ENCODE data around the gene JAGN1. TPM values are rescaled to one million over a fixed set of nuclear protein-coding genes. Genes with fewer than 3 reads are reported as not detected.
"Not testable (repeated sequence)": the region's sequence is repeated elsewhere in the genome, so short reads cannot be mapped to it uniquely, and the experiment has no call there.

JAGN1 gene
- total and polyA plus RNA-seq, 5 donors from 2014 or later, result 17.7 to 70.8 (median 54.0) TPM

- peak overlapping the region in 3 of 4 donors; percentile 1 to 61 (median 48) for H3K4me3 Mint-ChIP-seq
- H3K27ac ChIP-seq (ENCODE audit: insufficient read depth, low read length, poor library complexity, severe bottlenecking), result peak overlapping the region; percentile 35
Measured at GRCh38 chr3:9893739-9894138, 3.3 kb downstream of the JAGN1 start.

GRCh38 chr3:9895715-9896114 is 5.3 kb downstream of the JAGN1 start:
- peaks cover 16% of the 10 kb centered on the region for H3K4me1 ChIP-seq (ENCODE audit: control insufficient read depth, insufficient read depth, low read length, poor library complexity, severe bottlenecking)
- not testable (repeated sequence) for H3K4me3 ChIP-seq (ENCODE audit: low read depth, low read length); H3K27ac ChIP-seq (ENCODE audit: insufficient read depth, low read length, poor library complexity, severe bottlenecking); H3K9me3 Mint-ChIP-seq; H3K27me3 Mint-ChIP-seq; H3K4me3 Mint-ChIP-seq; ATAC-seq (ENCODE audit: low read depth in 2 of 2); H3K9me3 ChIP-seq (ENCODE audit: control insufficient read depth in 2 of 2, low read length in 2 of 2); DNase-seq; H3K27me3 ChIP-seq (ENCODE audit: control insufficient read depth, insufficient read depth, low read length)
- Mint-ChIP-seq H3K27ac (peak overlapping the region; percentile 9 to 92 (median 16)), H3K36me3 (peaks cover 29% of the 10 kb centered on the region), H3K4me1 (peaks cover 25 to 65% (median 46%) of the 10 kb centered on the region in 4 donors)
- H3K36me3 ChIP-seq (ENCODE audit: control insufficient read depth, insufficient read depth, low read length), result peaks cover 14% of the 10 kb centered on the region

More at GRCh38 chr3:9893739-9894138, 3.3 kb downstream of the JAGN1 start:
- no peaks in the 10 kb centered on the region for H3K27me3 Mint-ChIP-seq
- ATAC-seq (ENCODE audit: low read depth in 2 of 2) (no peak), DNase-seq (no peak)
- H3K27ac Mint-ChIP-seq, result peak overlapping the region in 1 of 3 donors; percentile 84
- Histone ChIP-seq H3K4me1 (ENCODE audit: control insufficient read depth, insufficient read depth, low read length, poor library complexity, severe bottlenecking) (peaks cover 25% of the 10 kb centered on the region), H3K9me3 (ENCODE audit: control insufficient read depth in 2 of 2, low read length in 2 of 2) (no peaks in the 10 kb centered on the region), H3K4me3 (ENCODE audit: low read depth, low read length) (no peak overlapping the region), H3K36me3 (ENCODE audit: control insufficient read depth, insufficient read depth, low read length) (peaks cover 14% of the 10 kb centered on the region), H3K27me3 (ENCODE audit: control insufficient read depth, insufficient read depth, low read length) (no peaks in the 10 kb centered on the region)
- peaks cover 25 to 70% (median 50%) of the 10 kb centered on the region in 4 donors for H3K4me1 Mint-ChIP-seq
- H3K36me3 Mint-ChIP-seq, result peaks cover 29% of the 10 kb centered on the region
- peaks cover 0 to 2% (median 0%) of the 10 kb centered on the region in 7 donors for H3K9me3 Mint-ChIP-seq

- Histone ChIP-seq H3K36me3 (ENCODE audit: control insufficient read depth, insufficient read depth, low read length) (peaks cover 14% of the 10 kb centered on the region), H3K4me1 (ENCODE audit: control insufficient read depth, insufficient read depth, low read length, poor library complexity, severe bottlenecking) (peaks cover 11% of the 10 kb centered on the region)
- H3K4me3 Mint-ChIP-seq, result peak overlapping the region in 1 of 4 donors; percentile 22
- H3K9me3 Mint-ChIP-seq; ATAC-seq (ENCODE audit: low read depth in 2 of 2); H3K9me3 ChIP-seq (ENCODE audit: control insufficient read depth in 2 of 2, low read length in 2 of 2); DNase-seq; H3K27ac ChIP-seq (ENCODE audit: insufficient read depth, low read length, poor library complexity, severe bottlenecking); H3K4me3 ChIP-seq (ENCODE audit: low read depth, low read length); H3K27me3 ChIP-seq (ENCODE audit: control insufficient read depth, insufficient read depth, low read length); H3K27me3 Mint-ChIP-seq: not testable (repeated sequence)
- H3K4me1 Mint-ChIP-seq, result peaks cover 29 to 65% (median 44%) of the 10 kb centered on the region in 4 donors
- H3K27ac Mint-ChIP-seq, result peak overlapping the region; percentile 9 to 81 (median 74)
- H3K36me3 Mint-ChIP-seq, result peaks cover 29% of the 10 kb centered on the region
Measured at GRCh38 chr3:9896755-9897407, 6.5 kb downstream of the JAGN1 start.

GRCh38 chr3:9897408-9898372 is 7.3 kb downstream of the JAGN1 start:
- no peak overlapping the region for H3K4me3 Mint-ChIP-seq
- Histone ChIP-seq H3K36me3 (ENCODE audit: control insufficient read depth, insufficient read depth, low read length) (peaks cover 10% of the 10 kb centered on the region), H3K4me1 (ENCODE audit: control insufficient read depth, insufficient read depth, low read length, poor library complexity, severe bottlenecking) (peaks cover 17% of the 10 kb centered on the region), H3K27me3 (ENCODE audit: control insufficient read depth, insufficient read depth, low read length) (no peaks in the 10 kb centered on the region), H3K4me3 (ENCODE audit: low read depth, low read length) (no peak overlapping the region), H3K27ac (ENCODE audit: insufficient read depth, low read length, poor library complexity, severe bottlenecking) (no peak overlapping the region), H3K9me3 (ENCODE audit: control insufficient read depth in 2 of 2, low read length in 2 of 2) (no peaks in the 10 kb centered on the region)
- H3K9me3 Mint-ChIP-seq, result peaks cover 0 to 2% (median 0%) of the 10 kb centered on the region in 7 donors
- peaks cover 24% of the 10 kb centered on the region for H3K36me3 Mint-ChIP-seq
- DNase-seq (no peak), ATAC-seq (ENCODE audit: low read depth in 2 of 2) (no peak)
- H3K4me1 Mint-ChIP-seq, result peaks cover 28 to 66% (median 45%) of the 10 kb centered on the region in 4 donors
- no peaks in the 10 kb centered on the region for H3K27me3 Mint-ChIP-seq
- H3K27ac Mint-ChIP-seq, result peak overlapping the region in 2 of 3 donors; percentile 9 to 74

GRCh38 chr3:9898467-9899241 is 8.2 kb downstream of the JAGN1 start:
- ATAC-seq (ENCODE audit: low read depth in 2 of 2) (no peak), DNase-seq (no peak)
- no peak overlapping the region for H3K4me3 ChIP-seq (ENCODE audit: low read depth, low read length)
- H3K36me3 ChIP-seq (ENCODE audit: control insufficient read depth, insufficient read depth, low read length), result peaks cover 1% of the 10 kb centered on the region
- H3K27me3 Mint-ChIP-seq, result no peaks in the 10 kb centered on the region
- no peaks in the 10 kb centered on the region for H3K27me3 ChIP-seq (ENCODE audit: control insufficient read depth, insufficient read depth, low read length)
- peaks cover 20% of the 10 kb centered on the region for H3K4me1 ChIP-seq (ENCODE audit: control insufficient read depth, insufficient read depth, low read length, poor library complexity, severe bottlenecking)
- H3K4me3 Mint-ChIP-seq, result no peak overlapping the region
- peak overlapping the region in 2 of 3 donors; percentile 29 to 52 for H3K27ac Mint-ChIP-seq
- peaks cover 20 to 66% (median 44%) of the 10 kb centered on the region in 4 donors for H3K4me1 Mint-ChIP-seq
- H3K9me3 Mint-ChIP-seq, result peaks cover 0 to 2% (median 0%) of the 10 kb centered on the region in 7 donors
- H3K27ac ChIP-seq (ENCODE audit: insufficient read depth, low read length, poor library complexity, severe bottlenecking), result no peak overlapping the region
- H3K36me3 Mint-ChIP-seq, result peaks cover 16% of the 10 kb centered on the region
- no peaks in the 10 kb centered on the region for H3K9me3 ChIP-seq (ENCODE audit: control insufficient read depth in 2 of 2, low read length in 2 of 2)

GRCh38 chr3:9899289-9899791 is 8.9 kb downstream of the JAGN1 start:
- DNase-seq (no peak), ATAC-seq (ENCODE audit: low read depth in 2 of 2) (no peak)
- H3K36me3 ChIP-seq (ENCODE audit: control insufficient read depth, insufficient read depth, low read length), result no peaks in the 10 kb centered on the region
- H3K27me3 ChIP-seq (ENCODE audit: control insufficient read depth, insufficient read depth, low read length), result no peaks in the 10 kb centered on the region
- Mint-ChIP-seq H3K4me1 (peaks cover 14 to 64% (median 41%) of the 10 kb centered on the region in 4 donors), H3K4me3 (no peak overlapping the region), H3K36me3 (peaks cover 10% of the 10 kb centered on the region), H3K27me3 (no peaks in the 10 kb centered on the region), H3K27ac (peak overlapping the region in 1 of 3 donors; percentile 29), H3K9me3 (peaks cover 0 to 2% (median 0%) of the 10 kb centered on the region in 7 donors)
- no peaks in the 10 kb centered on the region for H3K9me3 ChIP-seq (ENCODE audit: control insufficient read depth in 2 of 2, low read length in 2 of 2)
- no peak overlapping the region for H3K4me3 ChIP-seq (ENCODE audit: low read depth, low read length)
- H3K4me1 ChIP-seq (ENCODE audit: control insufficient read depth, insufficient read depth, low read length, poor library complexity, severe bottlenecking), result peaks cover 17% of the 10 kb centered on the region
- H3K27ac ChIP-seq (ENCODE audit: insufficient read depth, low read length, poor library complexity, severe bottlenecking), result no peak overlapping the region

- not testable (repeated sequence) for H3K27me3 ChIP-seq (ENCODE audit: control insufficient read depth, insufficient read depth, low read length); H3K36me3 ChIP-seq (ENCODE audit: control insufficient read depth, insufficient read depth, low read length); ATAC-seq (ENCODE audit: low read depth in 2 of 2); H3K27me3 Mint-ChIP-seq; H3K4me3 ChIP-seq (ENCODE audit: low read depth, low read length); H3K9me3 Mint-ChIP-seq; DNase-seq; H3K9me3 ChIP-seq (ENCODE audit: control insufficient read depth in 2 of 2, low read length in 2 of 2); H3K4me3 Mint-ChIP-seq; H3K36me3 Mint-ChIP-seq; H3K27ac ChIP-seq (ENCODE audit: insufficient read depth, low read length, poor library complexity, severe bottlenecking)
- H3K4me1 ChIP-seq (ENCODE audit: control insufficient read depth, insufficient read depth, low read length, poor library complexity, severe bottlenecking), result peaks cover 17% of the 10 kb centered on the region
- peak overlapping the region in 2 of 3 donors; percentile 73 to 87 for H3K27ac Mint-ChIP-seq
- peaks cover 8 to 54% (median 33%) of the 10 kb centered on the region in 4 donors for H3K4me1 Mint-ChIP-seq
Measured at GRCh38 chr3:9900965-9901415, 10.6 kb downstream of the JAGN1 start.
